HAP-1 (cell line): ENCODE results near the gene SLC18B1.
"Not testable (repeated sequence)": the region's sequence is repeated elsewhere in the genome, so short reads cannot be mapped to it uniquely, and the experiment has no call there.

Experiments used
- DNase-seq, 2 experiments: peaks; one replicate each; pipeline ENCODE4 v3.0.0-alpha.2; 2016 to 2020; ENCODE audit warnings: low spot score in 2 of 2
- H3K27me3 ChIP-seq: fragments of 250-450 bp; sonication (Bioruptor Pico); 2 replicates; pipeline ENCODE4 v1.5.1; 2020; ENCODE audit warnings: low read depth, mild to moderate bottlenecking, moderate library complexity
- H3K36me3 ChIP-seq: fragments of 250-450 bp; sonication (Bioruptor Pico); replicated peaks from 2 replicates; pipeline ENCODE4 v1.5.1; 2020; ENCODE audit warnings: mild to moderate bottlenecking
- H3K4me1 ChIP-seq: fragments of 250-450 bp; sonication (Bioruptor Pico); 2 replicates; pipeline ENCODE4 v1.5.1; 2020; ENCODE audit warnings: mild to moderate bottlenecking
- H3K4me3 ChIP-seq: fragments of 250-450 bp; sonication (Bioruptor Pico); 2 replicates; pipeline ENCODE4 v1.5.1; 2020; ENCODE audit warnings: mild to moderate bottlenecking, moderate library complexity
- H3K9me3 ChIP-seq: fragments of 250-450 bp; sonication (Bioruptor Pico); 2 replicates; pipeline ENCODE4 v1.5.1; 2020; ENCODE audit warnings: mild to moderate bottlenecking, moderate library complexity
- in situ Hi-C: fragments of 300-500 bp; cut with MboI; formaldehyde crosslinking; loops from 3 replicates; pipeline ENCODE4 v1.14.3; 2020; ENCODE audit warnings: low sequenced_read_pairs, inconsistent platforms, mixed read lengths

Gene SLC18B1

GRCh38 chr6:132788658-132789395 is 9.6 kb downstream of the SLC18B1 start:
- in situ Hi-C loops = loop anchor here (25.0 kb wide), 1 partner anchor 502 kb away; no protein-coding TSS in a partner anchor

GRCh38 chr6:132785936-132786335 is 12.5 kb downstream of the SLC18B1 start:
- peaks cover 10% of the 10 kb centered on the region for H3K36me3 ChIP-seq
- H3K9me3 ChIP-seq = no peaks in the 10 kb centered on the region
- DNase-seq = no peak
- no peaks in the 10 kb centered on the region for H3K4me1 ChIP-seq
- H3K27me3 ChIP-seq = no peaks in the 10 kb centered on the region
- no peak overlapping the region for H3K4me3 ChIP-seq
- in situ Hi-C loops = loop anchor here (25.0 kb wide), 1 partner anchor 499 kb away; no protein-coding TSS in a partner anchor

More at GRCh38 chr6:132788658-132789395, 9.6 kb downstream of the SLC18B1 start:
- H3K36me3 ChIP-seq = peaks cover 21% of the 10 kb centered on the region
- H3K4me3 ChIP-seq = no peak overlapping the region
- no peak for DNase-seq
- no peaks in the 10 kb centered on the region for H3K4me1 ChIP-seq
- no peaks in the 10 kb centered on the region for H3K27me3 ChIP-seq
- H3K9me3 ChIP-seq = no peaks in the 10 kb centered on the region

GRCh38 chr6:132780770-132781371 is 17.6 kb downstream of the SLC18B1 start:
- H3K27me3 ChIP-seq = no peaks in the 10 kb centered on the region
- H3K4me1 ChIP-seq = no peaks in the 10 kb centered on the region
- in situ Hi-C loops = loop anchor here (25.0 kb wide), 1 partner anchor 494 kb away; no protein-coding TSS in a partner anchor
- peaks cover 19% of the 10 kb centered on the region for H3K36me3 ChIP-seq
- H3K4me3 ChIP-seq = no peak overlapping the region
- no peak for DNase-seq
- H3K9me3 ChIP-seq = no peaks in the 10 kb centered on the region

GRCh38 chr6:132777881-132778280 is 20.6 kb downstream of the SLC18B1 start:
- H3K4me1 ChIP-seq = not testable (repeated sequence)
- in situ Hi-C loops = loop anchor here (25.0 kb wide), 1 partner anchor 491 kb away; no protein-coding TSS in a partner anchor

GRCh38 chr6:132768051-132768517 is 30.4 kb downstream of the SLC18B1 start:
- Histone ChIP-seq H3K4me3 (no peak overlapping the region; the same call in 1 of the 2 replicates), H3K36me3 (peaks cover 8% of the 10 kb centered on the region), H3K9me3 (no peaks in the 10 kb centered on the region), H3K4me1 (peaks cover 2% of the 10 kb centered on the region), H3K27me3 (0 out of 2 replicates have a peak, but pooled peaks cover 2% of the 10 kb centered on the region)
- in situ Hi-C loops = loop anchor here (10.0 kb wide), 1 partner anchor 233 kb away; the partner anchor contains the start of gene TAAR9
- DNase-seq = peak; percentile 51 to 62

More at GRCh38 chr6:132777881-132778280, 20.6 kb downstream of the SLC18B1 start:
- not testable (repeated sequence) for H3K27me3 ChIP-seq, H3K4me3 ChIP-seq, H3K9me3 ChIP-seq, DNase-seq
- H3K36me3 ChIP-seq = peaks cover 16% of the 10 kb centered on the region

DNA sequence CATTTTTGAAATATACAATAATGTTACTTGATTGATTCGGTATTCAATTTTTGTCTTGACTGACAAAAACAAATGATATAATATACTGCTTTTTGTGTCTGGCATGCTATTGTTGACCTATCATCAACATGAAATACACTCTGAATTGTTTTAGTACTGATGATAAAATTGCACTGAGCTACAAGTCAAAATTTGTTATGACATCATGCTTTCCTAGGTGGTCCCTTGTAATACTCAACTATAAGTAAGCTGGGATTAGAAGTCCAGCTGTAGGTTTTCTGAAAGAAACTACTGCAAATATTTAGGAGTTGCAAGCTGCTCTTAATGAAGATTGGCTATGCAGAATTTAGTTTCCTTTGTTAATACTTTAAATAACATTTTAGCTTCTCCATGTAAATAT is 32.9 kb downstream of the SLC18B1 start:
- H3K36me3 ChIP-seq = peaks cover 8% of the 10 kb centered on the region; the same call in 1 of the 2 replicates
- DNase-seq = no peak
- 0 out of 2 replicates have a peak, but pooled peaks cover 2% of the 10 kb centered on the region for H3K27me3 ChIP-seq
- H3K9me3 ChIP-seq = no peaks in the 10 kb centered on the region
- H3K4me3 ChIP-seq = no peak overlapping the region
- no peaks in the 10 kb centered on the region for H3K4me1 ChIP-seq
- in situ Hi-C loops = loop anchor here (10.0 kb wide), 1 partner anchor 231 kb away; the partner anchor contains the start of gene TAAR9

- in situ Hi-C loops = loop anchor here (10.0 kb wide), 1 partner anchor 230 kb away; the partner anchor contains the start of gene TAAR9
- Histone ChIP-seq H3K9me3 (no peaks in the 10 kb centered on the region), H3K4me3 (no peak overlapping the region), H3K36me3 (peaks cover 5% of the 10 kb centered on the region; the same call in 1 of the 2 replicates), H3K27me3 (0 out of 2 replicates have a peak, but pooled peaks cover 2% of the 10 kb centered on the region), H3K4me1 (no peaks in the 10 kb centered on the region)
- DNase-seq = no peak
Measured at GRCh38 chr6:132764370-132764769, 34.1 kb downstream of the SLC18B1 start.

DNA sequence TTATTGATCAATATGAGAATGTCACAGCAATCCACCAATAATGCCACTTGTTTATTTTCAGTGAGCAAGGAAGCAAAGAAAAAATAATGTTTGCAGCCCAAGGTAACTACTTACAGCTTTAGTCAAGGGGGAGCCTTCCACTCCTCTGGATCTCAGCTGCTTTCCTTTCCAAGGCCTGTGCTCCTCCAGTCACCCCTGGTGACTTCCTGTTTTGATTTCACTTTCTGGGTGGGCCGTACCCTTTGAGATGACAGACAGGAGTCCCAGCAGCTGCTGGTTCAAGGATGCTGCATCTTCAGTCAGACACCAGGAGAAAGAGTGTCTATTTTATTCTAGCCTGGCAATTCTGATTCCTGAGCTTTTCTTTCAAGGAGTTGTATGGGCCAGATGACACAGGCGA is 35.2 kb downstream of the SLC18B1 start:
- Histone ChIP-seq H3K4me3 (no peak overlapping the region), H3K4me1 (no peaks in the 10 kb centered on the region), H3K36me3 (no peaks in the 10 kb centered on the region), H3K27me3 (0 out of 2 replicates have a peak, but pooled peaks cover 3% of the 10 kb centered on the region), H3K9me3 (no peaks in the 10 kb centered on the region)
- in situ Hi-C loops = loop anchor here (10.0 kb wide), 1 partner anchor 228 kb away; the partner anchor contains the start of gene TAAR9
- no peak for DNase-seq

DNA sequence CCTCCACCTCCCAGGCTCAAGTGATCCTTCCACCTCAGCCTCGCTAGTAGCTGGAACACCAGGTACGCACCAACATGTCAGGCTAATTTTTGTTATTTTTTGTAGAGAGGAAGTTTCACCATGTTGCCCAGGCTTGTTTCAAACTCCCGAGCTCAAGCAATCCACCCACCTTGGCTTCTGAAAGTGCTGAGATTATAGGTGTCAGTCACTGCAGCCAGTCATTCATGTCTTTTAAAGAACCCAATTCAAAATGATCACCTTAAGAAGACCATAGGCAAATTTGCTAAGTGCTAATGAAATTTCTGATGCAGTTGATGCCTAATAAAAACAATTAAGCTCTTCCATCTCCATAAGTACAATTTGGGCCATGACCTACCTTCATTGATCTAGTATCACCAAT is 38.2 kb downstream of the SLC18B1 start:
- no peak for DNase-seq
- no peaks in the 10 kb centered on the region for H3K4me1 ChIP-seq
- in situ Hi-C loops = loop anchor here (10.0 kb wide), 1 partner anchor 225 kb away; the partner anchor contains the start of gene TAAR9
- no peak overlapping the region for H3K4me3 ChIP-seq
- 0 out of 2 replicates have a peak, but pooled peaks cover 4% of the 10 kb centered on the region for H3K27me3 ChIP-seq
- no peaks in the 10 kb centered on the region for H3K9me3 ChIP-seq
- no peaks in the 10 kb centered on the region for H3K36me3 ChIP-seq

- Histone ChIP-seq H3K36me3 (no peaks in the 10 kb centered on the region), H3K4me1 (no peaks in the 10 kb centered on the region), H3K27me3 (0 out of 2 replicates have a peak, but pooled peaks cover 4% of the 10 kb centered on the region), H3K9me3 (no peaks in the 10 kb centered on the region), H3K4me3 (no peak overlapping the region)
- in situ Hi-C loops = no loop called here
- no peak for DNase-seq
Measured at GRCh38 chr6:132758689-132759088, 39.7 kb downstream of the SLC18B1 start.

DNA sequence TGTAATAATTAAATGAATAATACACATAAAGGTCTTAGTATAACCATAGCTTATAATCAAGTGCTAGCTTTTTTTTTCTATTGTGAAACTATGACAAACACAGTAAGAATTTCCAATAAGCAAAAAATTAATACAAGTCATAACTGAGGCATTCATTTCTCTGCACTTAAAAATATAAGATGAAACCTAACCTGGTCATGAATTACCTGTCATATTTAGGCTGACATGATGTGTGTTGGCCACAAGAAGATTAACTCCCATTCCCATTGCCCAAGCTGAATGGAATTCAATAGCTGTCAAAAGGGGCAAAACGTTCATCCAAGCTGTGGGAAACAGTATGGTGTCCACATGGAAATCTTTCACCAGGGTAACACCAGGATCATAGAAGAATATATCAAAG is 46.2 kb downstream of the SLC18B1 start:
- DNase-seq = no peak
- H3K4me1 ChIP-seq = no peaks in the 10 kb centered on the region
- no peaks in the 10 kb centered on the region for H3K9me3 ChIP-seq
- no peaks in the 10 kb centered on the region for H3K36me3 ChIP-seq
- in situ Hi-C loops = no loop called here
- H3K4me3 ChIP-seq = no peak overlapping the region
- H3K27me3 ChIP-seq = peaks cover under 1% of the 10 kb centered on the region; the same call in 1 of the 2 replicates

GRCh38 chr6:132751828-132752227 is 46.6 kb downstream of the SLC18B1 start:
- Histone ChIP-seq H3K4me1 (no peaks in the 10 kb centered on the region), H3K9me3 (no peaks in the 10 kb centered on the region), H3K4me3 (no peak overlapping the region), H3K27me3 (no peaks in the 10 kb centered on the region; the same call in 1 of the 2 replicates), H3K36me3 (no peaks in the 10 kb centered on the region)
- DNase-seq = no peak
- in situ Hi-C loops = no loop called here

DNA sequence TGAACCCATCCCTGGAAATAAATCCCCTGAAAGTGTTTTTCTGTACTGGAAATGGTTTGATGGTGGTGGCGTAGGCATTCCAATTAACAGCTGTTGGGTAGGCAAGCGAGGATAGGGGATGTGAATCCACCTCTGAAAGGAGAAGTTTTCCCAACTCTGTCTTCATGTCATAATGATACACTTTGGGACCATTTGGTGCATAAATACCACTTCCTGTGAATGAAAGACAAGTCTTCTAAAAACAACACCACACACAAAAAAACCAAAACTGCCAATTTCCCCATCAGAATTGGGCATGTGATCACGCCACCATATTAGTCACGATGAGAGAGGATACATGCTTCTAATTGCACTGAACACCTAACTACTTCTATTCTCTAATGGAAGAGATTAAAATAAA is 47.1 kb downstream of the SLC18B1 start:
- no peak overlapping the region for H3K4me3 ChIP-seq
- in situ Hi-C loops = no loop called here
- H3K27me3 ChIP-seq = no peaks in the 10 kb centered on the region; the same call in 1 of the 2 replicates
- DNase-seq = no peak
- H3K4me1 ChIP-seq = no peaks in the 10 kb centered on the region
- H3K36me3 ChIP-seq = no peaks in the 10 kb centered on the region
- no peaks in the 10 kb centered on the region for H3K9me3 ChIP-seq
